HG03025 (cell line): ENCODE results near the gene WASL.
"Not testable (repeated sequence)": the region's sequence is repeated elsewhere in the genome, so short reads cannot be mapped to it uniquely, and the experiment has no call there.

Experiments
- ATAC-seq: cut with Tn5 transposase; IDR thresholded peaks from one replicate; pipeline ENCODE4 v1.9.1; 2021; ENCODE audit warnings: mild to moderate bottlenecking, moderate library complexity; ENCODE audit not compliant: unreplicated experiment, low FRiP score

Gene WASL

DNA sequence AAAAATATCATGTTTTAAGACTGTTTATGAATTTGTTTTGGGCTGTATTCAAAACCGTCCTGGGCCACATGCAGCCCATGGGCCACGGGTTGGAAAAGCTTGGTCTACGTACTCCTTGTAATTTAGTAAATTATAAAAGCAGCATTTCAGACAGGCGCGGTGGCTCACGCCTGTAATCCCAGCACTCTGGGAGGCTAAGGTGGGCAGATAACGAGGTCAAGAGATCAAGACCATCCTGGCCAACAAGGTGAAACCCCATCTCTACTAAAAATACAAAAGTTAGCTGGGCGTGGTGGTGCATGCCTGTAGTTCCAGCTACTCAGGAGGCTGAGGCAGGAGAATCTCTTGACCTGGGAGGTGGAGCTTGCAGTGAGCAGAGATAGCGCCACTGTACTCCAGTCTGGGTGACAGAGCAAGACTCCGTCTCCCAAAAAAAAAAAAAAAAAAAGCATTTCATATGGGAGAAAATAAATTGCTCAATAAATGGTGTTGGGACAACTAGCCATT lies 11.6 kb downstream of the WASL start:
- not testable (repeated sequence) for ATAC-seq

DNA sequence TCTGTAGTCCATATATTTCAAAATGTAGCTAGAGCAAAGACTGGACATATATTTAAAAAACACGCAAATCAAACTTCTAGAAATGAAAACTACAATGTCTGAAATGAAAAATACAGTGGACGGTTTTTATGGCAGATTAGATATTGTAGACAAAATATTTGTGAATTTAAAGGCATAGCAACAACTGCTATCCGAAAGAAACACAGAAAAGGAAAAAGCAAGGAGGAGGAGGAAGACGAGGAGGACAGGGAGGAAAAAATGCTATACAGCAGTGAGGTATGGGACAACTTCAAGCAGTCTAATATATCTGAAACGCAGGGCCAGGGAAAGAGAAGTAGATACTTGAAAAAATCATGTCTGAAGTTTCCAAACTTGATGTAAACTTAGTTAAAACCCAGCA lies 13.3 kb downstream of the WASL start:
- no peak for ATAC-seq

DNA sequence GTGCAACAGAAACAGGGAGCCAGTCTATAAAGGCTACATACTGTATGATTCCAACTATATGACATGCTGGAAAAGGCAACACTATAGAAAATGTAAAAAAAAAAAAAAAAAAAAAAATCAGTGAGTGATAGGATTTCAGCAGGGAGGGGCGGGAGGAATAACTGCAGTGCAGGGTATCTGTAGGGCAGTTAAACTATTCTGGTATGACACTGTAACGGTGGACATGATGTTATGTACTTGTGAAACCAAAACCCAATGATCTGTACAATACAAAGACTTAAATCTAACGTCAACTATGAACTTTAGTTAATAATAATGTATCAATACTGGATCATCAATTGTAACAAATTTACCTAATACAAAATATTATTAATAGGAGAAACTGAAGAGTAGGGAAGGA lies 14.3 kb downstream of the WASL start:
- no peak for ATAC-seq

DNA sequence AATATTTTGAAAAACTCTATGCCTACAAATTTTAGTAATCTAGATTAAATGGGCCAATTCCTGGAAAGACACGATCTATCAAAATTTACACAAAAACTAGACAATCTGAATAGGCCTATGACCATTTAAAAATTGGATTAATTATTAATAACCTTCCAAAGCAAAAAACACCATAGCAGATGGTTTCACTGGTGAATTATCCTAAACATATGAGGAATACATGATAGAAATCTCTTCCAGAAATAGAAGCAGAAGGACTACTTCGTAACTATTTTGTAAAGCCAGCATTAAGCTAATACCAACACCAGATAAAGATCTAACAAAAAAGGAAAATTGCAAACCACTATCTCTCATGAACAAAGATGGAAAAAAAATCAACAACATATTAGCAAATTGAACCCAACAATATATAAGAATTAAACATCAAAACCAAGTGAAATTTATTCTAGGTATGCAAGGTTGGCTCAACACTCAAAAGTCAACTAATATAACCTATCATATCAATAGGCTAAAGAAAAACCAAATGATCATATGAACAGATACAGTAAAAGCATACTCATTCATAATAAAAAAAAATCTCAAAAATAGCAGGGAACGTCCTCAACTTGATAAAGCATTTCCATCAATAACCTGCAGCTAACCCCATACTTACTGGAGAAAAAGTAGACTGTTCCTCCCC lies 16.3 kb downstream of the WASL start:
- ATAC-seq = no peak

DNA sequence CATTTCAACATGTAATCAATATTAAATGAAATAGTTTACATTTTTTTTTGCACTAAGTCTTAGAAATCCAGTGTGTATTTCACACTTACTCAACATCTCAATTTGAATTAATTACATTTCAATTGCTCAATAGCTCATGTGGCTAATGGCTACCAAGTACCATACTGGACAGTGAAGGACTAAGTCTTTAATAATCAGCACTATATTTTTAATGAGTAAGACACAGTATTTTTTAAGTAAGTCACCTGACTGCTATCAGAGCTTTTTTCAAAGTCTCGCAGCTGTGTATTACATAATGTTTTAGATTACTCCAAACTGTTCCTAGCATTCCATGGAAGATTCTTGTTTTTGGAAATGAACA lies 19.6 kb downstream of the WASL start:
- no peak for ATAC-seq

DNA sequence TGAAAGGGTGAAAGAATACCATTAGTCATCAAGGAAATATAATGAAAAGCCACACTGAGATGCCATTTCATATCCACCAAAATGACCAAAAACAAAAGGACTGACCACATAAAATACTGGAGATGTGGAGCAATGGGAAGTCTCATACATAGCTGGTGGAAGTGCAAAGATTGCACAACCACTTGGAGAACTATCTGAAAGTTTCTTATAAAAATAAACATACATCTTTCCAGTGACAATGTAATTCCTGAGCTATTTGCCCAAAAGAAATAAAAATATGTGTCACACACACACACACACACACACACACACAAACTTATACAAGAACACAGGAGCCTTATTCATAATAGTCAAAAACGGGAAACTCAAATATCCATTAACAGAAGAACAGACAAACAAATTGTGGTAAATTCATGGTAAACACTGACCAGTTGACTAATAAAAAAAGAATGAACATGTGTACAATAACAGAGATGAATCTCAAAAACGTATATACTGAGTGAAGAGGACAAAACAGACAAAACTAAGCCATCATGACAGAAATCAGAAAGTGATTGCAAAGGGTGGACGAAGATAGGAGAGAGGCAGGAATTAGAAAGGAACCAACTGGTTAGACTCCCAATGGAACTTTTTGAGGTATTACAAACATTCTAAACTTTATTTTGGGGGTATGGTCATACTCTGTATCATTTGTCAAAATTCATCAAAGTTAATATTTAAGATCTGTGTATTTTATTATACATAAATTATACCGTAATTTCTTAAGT lies 21.5 kb downstream of the WASL start:
- no peak for ATAC-seq

DNA sequence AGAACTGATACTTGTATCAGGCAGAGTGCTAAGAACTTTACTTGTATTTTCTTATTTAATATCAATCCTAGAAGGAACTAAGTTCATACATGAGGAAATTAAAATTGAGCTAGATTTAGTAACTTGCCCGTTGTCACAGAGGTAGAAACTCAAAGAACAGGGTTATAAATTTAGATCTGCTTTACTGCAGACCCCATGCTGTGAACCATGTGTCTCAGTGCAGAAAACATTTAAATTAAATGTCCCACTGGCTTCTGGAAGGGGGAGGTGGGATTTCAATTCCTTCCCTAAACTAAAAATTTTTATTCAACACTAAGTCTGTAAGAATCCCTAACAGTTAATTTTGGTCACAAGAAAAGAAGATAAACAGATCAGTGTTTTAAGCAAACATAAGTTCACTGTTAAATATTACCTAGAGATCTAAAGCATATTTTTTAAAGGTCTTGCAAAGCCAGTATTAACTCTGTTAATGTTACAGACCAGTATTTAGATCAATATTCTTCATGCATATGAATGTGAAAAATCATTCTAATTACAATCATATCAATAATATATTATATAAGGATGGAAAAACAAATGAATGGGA lies 23.1 kb downstream of the WASL start:
- ATAC-seq = no peak

DNA sequence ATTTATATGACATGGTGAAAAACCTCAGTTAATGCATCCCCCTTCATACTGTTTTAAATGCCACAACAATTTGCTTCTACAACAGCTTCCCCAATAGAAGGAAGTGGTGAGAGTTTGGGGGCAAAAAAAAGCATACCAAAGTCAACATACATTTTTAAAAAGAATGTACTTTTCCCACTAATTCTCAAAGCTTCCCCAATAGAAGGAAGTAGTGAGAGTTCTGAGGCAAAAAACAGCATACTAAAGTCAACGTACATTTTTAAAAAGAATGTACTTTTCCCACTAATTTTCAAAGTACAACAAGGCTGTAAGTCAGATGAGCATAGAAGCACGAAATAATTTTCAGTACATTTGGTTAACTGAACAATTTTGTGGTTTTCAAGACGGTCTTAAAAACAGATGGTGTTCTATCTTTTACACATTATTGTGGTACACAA lies 24.0 kb downstream of the WASL start:
- no peak for ATAC-seq

DNA sequence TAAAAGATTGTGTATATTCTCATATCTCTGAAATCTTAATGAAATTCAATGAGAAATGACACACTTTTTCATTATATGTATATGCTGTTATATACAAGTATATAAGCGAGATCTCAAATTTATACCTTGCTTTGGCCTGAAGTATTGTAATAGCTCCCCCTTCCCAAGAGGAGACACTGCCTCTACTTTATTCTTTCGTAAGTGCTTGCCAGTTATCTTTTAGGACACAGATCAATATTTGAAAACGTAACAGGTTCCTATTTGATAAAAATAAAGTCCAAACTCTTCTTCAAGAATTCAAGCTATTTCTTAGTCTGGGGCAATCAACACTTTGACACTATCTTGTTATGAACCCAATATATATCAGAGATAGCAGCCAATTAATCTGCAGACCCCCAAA lies 24.9 kb downstream of the WASL start:
- no peak for ATAC-seq

DNA sequence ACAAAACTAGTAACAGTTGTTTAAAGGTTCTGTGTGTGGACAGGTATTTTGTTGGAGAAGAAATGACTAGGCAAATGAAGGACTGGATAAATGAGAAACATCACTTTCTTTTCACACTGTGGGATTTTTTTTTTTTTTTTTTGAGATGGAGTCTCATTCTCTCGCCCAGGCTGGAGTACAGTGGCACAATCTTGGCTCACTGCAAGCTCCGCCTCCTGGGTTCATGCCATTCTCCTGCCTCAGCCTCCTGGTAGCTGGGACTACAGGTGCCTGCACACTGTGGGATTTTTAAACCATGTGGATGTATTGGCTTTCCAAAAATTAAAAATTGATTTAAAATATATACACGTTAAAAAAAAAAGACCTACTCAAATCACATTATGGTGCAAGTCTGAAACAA lies 28.3 kb downstream of the WASL start:
- not testable (repeated sequence) for ATAC-seq

DNA sequence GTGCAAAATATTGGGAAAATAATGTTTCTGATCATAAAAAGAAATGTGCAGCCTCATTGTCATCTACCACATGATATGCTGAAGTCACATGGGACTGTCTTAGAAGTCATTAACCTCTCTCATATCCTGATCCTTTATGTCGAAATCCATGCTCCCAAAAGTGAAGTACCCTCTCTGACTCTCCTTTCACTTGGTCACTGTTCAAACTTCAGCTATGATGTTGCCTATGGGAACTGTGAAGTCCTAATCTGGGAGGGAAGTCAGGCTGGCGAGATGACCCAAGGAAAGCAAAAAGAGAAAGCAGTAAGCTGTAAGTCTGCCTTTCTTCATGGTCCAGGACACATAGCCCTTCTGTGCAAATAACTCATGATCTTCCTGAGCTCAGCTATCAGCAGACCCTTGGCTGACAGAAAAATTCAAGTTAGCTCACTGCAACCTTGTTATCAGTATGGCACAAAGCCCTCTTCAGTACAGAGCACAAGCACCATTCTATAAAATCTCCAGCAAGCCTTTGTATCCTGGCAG lies 29.5 kb downstream of the WASL start:
- no peak for ATAC-seq

DNA sequence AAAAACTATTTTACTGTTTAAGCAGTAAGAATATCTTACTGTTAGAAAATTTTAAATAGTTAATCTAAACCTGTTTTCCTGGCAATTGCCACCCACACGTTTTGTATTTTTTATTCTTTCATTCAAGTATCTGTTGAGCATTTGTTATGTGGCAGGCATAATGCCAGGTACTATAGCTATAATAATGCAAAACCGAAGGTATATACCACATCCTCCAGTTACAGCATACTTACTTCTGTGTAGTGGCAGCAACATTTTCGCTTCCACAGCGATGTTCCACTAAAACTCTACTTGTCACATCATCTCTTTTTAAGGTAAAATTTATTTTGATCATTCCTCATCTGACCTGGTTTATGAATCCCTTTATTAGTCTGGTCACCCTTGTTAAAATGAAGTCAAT lies 30.0 kb downstream of the WASL start:
- no peak for ATAC-seq

DNA sequence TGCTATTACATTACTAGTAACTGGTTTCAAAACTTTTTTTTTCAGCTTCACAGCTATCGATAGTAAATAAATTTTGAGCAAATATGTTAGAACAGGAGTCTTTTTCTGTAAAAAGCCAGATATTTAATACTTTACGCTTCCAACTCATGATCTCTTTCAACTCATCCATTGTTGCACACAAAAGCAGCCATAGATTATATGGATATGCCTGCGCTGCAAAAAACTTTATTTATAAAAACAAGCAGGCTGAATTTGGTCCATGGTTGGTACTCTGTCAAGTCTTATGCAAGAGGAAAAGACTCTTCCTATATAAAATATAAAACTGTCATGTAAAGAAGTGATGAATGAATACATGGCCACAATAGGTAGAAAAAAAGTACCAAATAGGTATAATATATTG lies 31.1 kb downstream of the WASL start:
- ATAC-seq = no peak

DNA sequence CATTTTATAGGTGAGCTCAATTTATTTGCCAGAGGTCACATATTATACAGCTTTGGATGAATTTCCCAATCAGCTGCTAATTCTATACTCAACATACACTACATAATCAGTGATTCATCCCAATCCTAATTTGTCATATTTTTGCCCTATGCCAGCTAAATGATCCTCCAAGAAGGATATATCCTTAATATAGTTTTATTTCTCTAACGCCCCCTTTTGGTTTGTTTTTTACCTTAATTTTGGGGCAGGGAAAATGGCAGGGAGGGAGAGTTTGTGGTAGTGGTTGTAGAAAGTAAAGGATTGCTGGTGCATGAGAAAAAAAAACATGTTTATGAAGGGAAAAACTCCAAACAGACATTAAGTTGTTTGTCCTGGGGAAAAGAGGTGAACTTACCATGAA lies 31.9 kb downstream of the WASL start:
- no peak for ATAC-seq

DNA sequence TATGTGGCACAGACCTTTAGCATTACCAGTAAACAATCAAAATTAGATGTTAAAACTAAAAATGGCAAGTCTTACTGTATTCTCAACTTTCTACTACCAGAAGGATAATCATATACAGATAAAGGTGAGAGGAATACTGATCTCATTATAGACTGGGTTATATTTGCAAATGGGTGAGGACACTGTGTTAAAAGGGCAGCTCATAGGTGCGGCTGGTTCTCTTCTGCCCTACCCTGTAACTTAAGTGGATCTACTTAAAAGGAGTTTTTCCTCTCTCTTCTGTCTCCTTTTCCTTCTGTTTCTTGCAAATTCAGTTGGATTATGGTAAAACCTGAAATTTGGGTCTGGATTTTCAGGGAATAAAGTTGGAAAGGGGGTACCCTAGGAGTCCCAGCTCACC lies 33.0 kb downstream of the WASL start:
- ATAC-seq = no peak

DNA sequence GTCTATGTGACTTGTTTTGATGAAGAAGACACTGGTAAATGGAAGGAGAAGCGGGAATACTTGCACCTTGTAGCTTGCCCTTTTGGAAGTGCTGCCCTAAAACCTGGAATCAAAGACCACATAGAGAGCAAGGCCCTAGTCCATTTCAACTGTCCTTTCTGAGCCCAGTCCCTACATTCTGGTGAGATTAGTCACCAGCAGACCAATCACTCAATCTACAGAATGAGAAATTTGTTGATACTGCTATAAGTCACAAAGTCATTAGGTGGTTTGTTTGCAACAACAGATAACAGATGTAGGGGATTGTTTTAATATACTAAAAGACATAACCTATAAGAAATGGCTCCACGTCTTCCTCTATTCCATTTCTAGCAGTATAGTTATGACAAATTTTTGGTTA lies 33.6 kb downstream of the WASL start:
- no peak for ATAC-seq

DNA sequence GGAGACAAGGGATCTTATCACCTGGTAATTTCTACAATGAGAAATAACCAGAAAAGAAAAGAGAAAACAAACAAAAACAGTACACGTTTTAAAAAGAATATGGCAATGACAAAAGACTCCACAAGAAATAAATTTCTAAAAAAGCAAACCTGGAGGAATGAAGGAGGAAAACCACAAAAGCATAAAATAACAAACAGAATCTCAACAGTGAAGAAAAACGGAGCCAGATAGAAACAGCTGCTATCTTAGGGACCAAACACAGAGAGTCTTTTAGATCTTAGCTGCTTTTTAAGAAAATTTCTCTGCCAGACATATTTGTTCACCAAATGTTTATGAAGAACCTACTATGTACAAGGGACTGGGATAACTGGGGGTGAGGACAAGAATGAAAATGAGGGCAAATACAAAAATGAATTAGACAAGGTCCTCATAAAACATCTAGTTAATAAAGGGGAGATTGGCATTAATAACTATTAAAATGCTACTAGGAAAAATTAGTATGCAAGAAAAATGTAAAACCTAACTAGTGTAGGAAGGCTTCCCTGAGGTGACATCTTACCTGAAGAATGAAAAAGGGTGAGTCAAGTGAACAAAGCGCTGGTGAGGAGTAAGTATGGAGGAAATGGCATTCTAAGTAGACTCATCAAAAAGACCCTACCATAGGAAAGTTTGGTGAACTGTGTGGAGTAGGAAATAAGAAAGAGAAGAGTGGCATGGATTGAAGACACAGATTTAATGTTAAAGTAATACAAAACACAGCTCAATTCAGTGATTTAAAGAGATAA lies 34.3 kb downstream of the WASL start:
- ATAC-seq = no peak

DNA sequence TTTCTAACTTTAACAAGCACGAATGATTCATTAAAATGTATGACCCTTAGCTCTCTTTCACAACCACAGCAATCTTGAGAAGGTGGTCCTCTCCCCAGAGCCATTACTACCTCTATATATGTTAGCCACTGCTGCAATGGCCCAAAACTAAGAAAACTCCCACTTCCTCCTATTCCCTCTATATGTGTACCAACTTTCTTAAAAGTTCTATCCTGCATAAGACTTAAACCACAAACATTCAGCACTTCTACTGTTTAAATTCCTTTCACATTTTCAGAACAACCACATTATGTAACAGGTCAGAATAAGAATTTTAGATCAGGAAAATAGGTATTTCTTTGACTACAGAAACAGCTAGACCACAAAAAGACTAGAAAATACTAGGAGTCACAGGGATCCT lies 36.2 kb downstream of the WASL start:
- no peak for ATAC-seq

DNA sequence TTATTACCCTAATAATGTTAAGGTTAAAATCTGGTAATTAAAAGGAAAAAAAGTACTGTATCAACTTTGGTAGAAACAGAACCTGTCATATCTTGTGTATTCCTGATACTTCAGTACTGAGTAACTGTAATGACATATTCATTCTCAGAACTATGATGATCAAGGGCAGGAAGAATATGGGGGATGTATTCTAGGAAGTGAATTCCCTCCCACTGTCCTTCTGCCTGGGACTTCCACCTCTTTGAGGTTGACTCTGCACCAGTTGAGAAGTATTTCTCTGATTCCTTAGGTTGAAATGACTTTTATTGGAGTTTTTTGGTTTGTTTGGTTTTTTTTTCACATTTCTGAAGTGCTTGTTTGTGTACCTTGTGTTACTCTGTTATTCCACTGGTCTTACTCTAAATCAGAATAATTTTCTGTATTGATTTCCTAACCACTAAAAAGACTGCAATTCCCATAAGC lies 36.9 kb downstream of the WASL start:
- no peak for ATAC-seq

DNA sequence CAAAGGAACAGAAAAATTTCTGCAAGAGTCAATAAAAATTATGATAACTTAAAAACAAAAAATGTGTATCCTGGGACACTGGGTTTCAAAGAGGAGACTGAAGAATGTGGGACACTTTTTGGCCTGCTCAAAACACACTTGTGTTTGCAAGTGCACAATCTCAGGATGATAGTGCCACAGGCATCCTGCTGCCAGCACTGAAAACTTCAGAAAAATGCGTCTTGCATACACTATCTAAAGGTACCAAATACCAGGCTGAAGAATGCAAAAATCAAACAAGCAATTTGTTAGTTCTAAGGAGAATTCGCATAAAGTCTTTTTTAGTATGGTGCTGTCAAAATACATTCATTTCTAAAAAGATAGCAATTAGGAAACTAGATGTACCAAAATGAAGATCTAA lies 38.1 kb downstream of the WASL start:
- ATAC-seq = no peak

DNA sequence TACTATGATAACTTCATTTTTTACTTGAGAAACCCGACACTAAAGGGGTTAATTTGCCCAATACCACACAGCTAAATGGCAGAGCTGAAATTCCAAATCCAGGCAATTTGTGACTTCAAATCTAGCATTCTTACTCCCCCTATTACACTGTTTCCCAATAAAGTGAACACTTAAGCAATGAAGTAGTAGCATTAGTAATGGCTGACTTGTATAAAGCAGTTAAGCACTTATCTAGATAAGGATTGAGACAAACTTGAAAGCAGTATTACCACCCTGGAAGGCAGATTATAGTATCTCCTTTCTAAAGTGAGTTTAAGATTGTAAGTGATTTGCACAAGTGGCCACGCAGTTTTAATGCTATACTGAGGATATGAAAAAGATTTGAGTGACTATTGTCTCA lies 39.3 kb downstream of the WASL start:
- ATAC-seq = no peak
